ENCODE measurements around the gene RSU1.

DNA sequence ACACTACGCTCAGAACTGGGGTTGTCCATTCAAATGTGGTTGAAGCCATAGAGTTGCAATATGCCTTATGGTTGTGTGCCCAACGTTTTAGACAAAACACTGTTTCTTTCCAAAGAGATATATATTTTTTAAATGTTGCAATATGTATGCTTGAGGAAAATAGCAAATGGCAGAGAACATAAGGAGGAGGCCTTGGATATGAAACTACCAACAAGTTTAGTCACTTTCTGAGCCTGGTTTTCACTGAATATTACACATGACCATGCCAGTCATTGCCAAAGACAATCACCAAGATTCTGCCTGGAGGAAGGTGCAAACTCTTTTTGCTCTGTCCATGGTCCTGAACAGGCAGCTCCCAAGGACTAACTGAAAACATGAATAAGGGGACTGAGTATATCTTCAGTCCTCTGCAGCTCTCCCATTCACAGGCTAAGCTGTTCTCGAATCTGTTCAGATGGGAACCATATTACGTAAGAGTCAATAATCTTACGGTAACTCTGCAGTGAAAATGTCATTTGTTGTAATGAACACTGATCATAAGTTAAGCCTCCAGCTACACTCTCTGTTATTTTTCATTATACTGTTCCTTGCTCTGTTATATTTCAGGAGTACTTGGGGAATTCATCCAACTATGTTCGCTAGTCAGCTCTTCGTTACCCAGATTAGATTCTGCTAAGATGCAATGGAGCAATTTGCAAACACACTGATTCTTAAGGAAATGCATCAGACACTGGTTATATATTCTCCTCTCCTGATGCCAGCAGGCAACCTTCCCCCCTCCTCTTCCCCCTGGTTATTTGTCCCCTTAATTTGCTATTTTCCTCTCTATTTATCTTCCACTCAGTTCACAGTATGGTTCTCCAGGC is 204.9 kb downstream of the RSU1 start:
- TF ChIP-seq, protein P1, sequence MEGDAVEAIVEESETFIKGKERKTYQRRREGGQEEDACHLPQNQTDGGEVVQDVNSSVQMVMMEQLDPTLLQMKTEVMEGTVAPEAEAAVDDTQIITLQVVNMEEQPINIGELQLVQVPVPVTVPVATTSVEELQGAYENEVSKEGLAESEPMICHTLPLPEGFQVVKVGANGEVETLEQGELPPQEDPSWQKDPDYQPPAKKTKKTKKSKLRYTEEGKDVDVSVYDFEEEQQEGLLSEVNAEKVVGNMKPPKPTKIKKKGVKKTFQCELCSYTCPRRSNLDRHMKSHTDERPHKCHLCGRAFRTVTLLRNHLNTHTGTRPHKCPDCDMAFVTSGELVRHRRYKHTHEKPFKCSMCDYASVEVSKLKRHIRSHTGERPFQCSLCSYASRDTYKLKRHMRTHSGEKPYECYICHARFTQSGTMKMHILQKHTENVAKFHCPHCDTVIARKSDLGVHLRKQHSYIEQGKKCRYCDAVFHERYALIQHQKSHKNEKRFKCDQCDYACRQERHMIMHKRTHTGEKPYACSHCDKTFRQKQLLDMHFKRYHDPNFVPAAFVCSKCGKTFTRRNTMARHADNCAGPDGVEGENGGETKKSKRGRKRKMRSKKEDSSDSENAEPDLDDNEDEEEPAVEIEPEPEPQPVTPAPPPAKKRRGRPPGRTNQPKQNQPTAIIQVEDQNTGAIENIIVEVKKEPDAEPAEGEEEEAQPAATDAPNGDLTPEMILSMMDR (conservative IDR thresholded peaks at IDR 0.05): no peak
- TF ChIP-seq EZH2 (IDR thresholded peaks at IDR 0.05; ENCODE audit: low read depth): no peak

Data from PC-9 (cell line).